Endothelial cell of umbilical vein (primary cell): ENCODE data around the gene GTPBP4.

ENCODE experiments used
- POLR2A ChIP-seq: IDR thresholded peaks from 2 replicates; pipeline ENCODE4 v1.6.1; 2012; ENCODE audit warnings: low read depth, mild to moderate bottlenecking, control low read depth, low read length
- POLR2AphosphoS5 ChIP-seq: IDR thresholded peaks from 2 replicates; pipeline ENCODE4 v1.6.1; 2012; ENCODE audit warnings: low read depth, mild to moderate bottlenecking, control low read depth, low read length, moderate library complexity; ENCODE audit not compliant: insufficient read depth
- TF ChIP-seq, protein P1 (sequence below), 2 donors: IDR thresholded peaks; 1 replicate in 1 of 2; 2 replicates in 1 of 2; pipeline ENCODE4 v1.5.1; 2011; ENCODE audit warnings: low read length in 2 of 2, mild to moderate bottlenecking in 2 of 2, moderate library complexity in 2 of 2, control low read depth in 1 of 2, inconsistent platforms in 1 of 2, low read depth in 1 of 2; ENCODE audit not compliant: insufficient read depth in 1 of 2; ENCODE audit errors: extremely low read depth in 1 of 2

GRCh38 chr10:1054684-1055083, 66.5 kb downstream of the GTPBP4 start:
- TF ChIP-seq, protein P1, sequence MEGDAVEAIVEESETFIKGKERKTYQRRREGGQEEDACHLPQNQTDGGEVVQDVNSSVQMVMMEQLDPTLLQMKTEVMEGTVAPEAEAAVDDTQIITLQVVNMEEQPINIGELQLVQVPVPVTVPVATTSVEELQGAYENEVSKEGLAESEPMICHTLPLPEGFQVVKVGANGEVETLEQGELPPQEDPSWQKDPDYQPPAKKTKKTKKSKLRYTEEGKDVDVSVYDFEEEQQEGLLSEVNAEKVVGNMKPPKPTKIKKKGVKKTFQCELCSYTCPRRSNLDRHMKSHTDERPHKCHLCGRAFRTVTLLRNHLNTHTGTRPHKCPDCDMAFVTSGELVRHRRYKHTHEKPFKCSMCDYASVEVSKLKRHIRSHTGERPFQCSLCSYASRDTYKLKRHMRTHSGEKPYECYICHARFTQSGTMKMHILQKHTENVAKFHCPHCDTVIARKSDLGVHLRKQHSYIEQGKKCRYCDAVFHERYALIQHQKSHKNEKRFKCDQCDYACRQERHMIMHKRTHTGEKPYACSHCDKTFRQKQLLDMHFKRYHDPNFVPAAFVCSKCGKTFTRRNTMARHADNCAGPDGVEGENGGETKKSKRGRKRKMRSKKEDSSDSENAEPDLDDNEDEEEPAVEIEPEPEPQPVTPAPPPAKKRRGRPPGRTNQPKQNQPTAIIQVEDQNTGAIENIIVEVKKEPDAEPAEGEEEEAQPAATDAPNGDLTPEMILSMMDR (IDR thresholded peaks at IDR 0.05; ENCODE audit: extremely low read depth in 1 of 2, insufficient read depth in 1 of 2, low read depth in 1 of 2, low read length in 2 of 2) = no peak
- TF ChIP-seq POLR2AphosphoS5 (no peak), POLR2A (no peak)
